HEK293 (cell line): ENCODE data around the gene NUDT4.

Source experiments
- GLI2 ChIP-seq: fragments of 450-650 bp; formaldehyde crosslinking; IDR thresholded peaks from 2 replicates; pipeline ENCODE4; 2017; ENCODE audit warnings: missing biosample characterization, missing genetic modification characterization, low read depth, borderline replicate concordance
- KLF10 ChIP-seq: fragments of 450-650 bp; IDR thresholded peaks from 2 replicates; pipeline ENCODE4 v1.5.1; 2018; ENCODE audit warnings: missing biosample characterization, mild to moderate bottlenecking, missing genetic modification characterization
- TCF7L2 ChIP-seq: IDR thresholded peaks from 2 replicates; pipeline ENCODE4 v1.6.1; 2011; ENCODE audit warnings: low read depth, mild to moderate bottlenecking, inconsistent platforms, low read length, moderate library complexity, borderline replicate concordance
- ZBTB7A ChIP-seq: fragments of 450-650 bp; formaldehyde crosslinking; IDR thresholded peaks from 2 replicates; pipeline ENCODE4 v1.5.1; 2016; ENCODE audit warnings: low read depth, missing biosample characterization, missing genetic modification characterization
- ZNF274 ChIP-seq, 2 experiments: fragments of 200-500 bp in 1 of 2; fragments of 450-650 bp in 1 of 2; sonication (Bioruptor generic) in 1 of 2; formaldehyde crosslinking in 1 of 2; IDR thresholded peaks; 2 replicates each; pipeline versions ENCODE4 v1.5.1 to v1.6.1; 2014 to 2016; ENCODE audit warnings: borderline replicate concordance in 1 of 2, inconsistent platforms in 1 of 2, low read length in 1 of 2, missing biosample characterization in 1 of 2, missing genetic modification characterization in 1 of 2
- ZNF311 ChIP-seq: fragments of 450-650 bp; formaldehyde crosslinking; IDR thresholded peaks from 2 replicates; pipeline ENCODE4 v1.5.1; 2017; ENCODE audit warnings: missing biosample characterization, missing genetic modification characterization, borderline replicate concordance
- ZNF335 ChIP-seq: fragments of 450-650 bp; formaldehyde crosslinking; conservative IDR thresholded peaks from 2 replicates; pipeline ENCODE4 v1.5.1; 2016; ENCODE audit warnings: missing biosample characterization, missing genetic modification characterization
- ZNF37A ChIP-seq: fragments of 450-650 bp; IDR thresholded peaks from 2 replicates; pipeline ENCODE4 v1.5.1; 2018; ENCODE audit warnings: missing biosample characterization, missing genetic modification characterization
- ZNF747 ChIP-seq: fragments of 450-650 bp; formaldehyde crosslinking; IDR thresholded peaks from 2 replicates; pipeline ENCODE4 v1.5.1; 2016; ENCODE audit warnings: missing biosample characterization, missing genetic modification characterization
- ZNF843 ChIP-seq: fragments of 450-650 bp; formaldehyde crosslinking; IDR thresholded peaks from 2 replicates; pipeline ENCODE4 v1.5.1; 2016; ENCODE audit warnings: missing biosample characterization, missing genetic modification characterization
- TF ChIP-seq, protein P1 (sequence below): fragments of 450-650 bp; formaldehyde crosslinking; IDR thresholded peaks from 2 replicates; pipeline ENCODE4 v1.5.1; 2016; ENCODE audit warnings: missing biosample characterization, missing genetic modification characterization
- TF ChIP-seq, protein P2 (sequence below): fragments of 450-650 bp; formaldehyde crosslinking; IDR thresholded peaks from 2 replicates; pipeline ENCODE4 v1.5.1; 2016; ENCODE audit warnings: missing biosample characterization, missing genetic modification characterization

DNA sequence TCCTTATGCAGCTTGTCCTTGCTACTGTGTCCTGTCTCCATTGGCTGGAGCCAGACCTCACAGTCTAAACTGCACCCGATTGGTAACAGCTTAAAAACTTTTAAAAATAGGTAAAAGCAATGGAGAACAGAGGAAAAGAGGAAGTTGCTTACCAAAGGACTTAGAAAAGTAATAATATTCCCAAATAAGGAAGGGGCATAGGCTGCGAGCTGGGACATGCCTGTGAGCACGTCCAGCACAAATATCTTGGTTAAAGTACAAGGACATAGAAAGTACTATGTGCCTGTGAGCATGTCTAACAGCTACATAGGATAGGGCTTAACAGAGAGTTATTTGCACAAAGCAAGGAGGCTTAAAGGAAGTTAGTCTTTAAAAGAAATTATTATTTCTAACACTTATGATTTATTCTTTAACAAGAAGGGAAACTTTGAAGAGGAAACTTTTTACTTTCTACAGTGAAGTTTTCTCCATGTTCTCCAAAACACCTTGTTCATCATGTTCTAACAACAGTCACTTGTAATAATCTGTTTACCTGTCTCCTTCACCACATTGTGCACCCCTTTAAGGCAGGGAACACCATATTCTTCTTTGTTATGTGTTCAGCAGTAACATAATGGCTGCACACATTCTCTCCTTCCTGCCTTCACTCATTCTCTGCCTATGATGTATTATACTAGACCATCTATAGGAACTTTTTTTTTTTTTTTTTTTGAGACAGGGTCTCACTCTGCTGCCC is 73.9 kb downstream of the NUDT4 start:
- TF ChIP-seq, protein P1, sequence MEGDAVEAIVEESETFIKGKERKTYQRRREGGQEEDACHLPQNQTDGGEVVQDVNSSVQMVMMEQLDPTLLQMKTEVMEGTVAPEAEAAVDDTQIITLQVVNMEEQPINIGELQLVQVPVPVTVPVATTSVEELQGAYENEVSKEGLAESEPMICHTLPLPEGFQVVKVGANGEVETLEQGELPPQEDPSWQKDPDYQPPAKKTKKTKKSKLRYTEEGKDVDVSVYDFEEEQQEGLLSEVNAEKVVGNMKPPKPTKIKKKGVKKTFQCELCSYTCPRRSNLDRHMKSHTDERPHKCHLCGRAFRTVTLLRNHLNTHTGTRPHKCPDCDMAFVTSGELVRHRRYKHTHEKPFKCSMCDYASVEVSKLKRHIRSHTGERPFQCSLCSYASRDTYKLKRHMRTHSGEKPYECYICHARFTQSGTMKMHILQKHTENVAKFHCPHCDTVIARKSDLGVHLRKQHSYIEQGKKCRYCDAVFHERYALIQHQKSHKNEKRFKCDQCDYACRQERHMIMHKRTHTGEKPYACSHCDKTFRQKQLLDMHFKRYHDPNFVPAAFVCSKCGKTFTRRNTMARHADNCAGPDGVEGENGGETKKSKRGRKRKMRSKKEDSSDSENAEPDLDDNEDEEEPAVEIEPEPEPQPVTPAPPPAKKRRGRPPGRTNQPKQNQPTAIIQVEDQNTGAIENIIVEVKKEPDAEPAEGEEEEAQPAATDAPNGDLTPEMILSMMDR (tag by site-specific recombination) = no peak
- TF ChIP-seq TCF7L2 = no peak
- TF ChIP-seq GLI2 (tag by site-specific recombination) = no peak
- no peak for TF ChIP-seq KLF10 (tag by site-specific recombination)
- TF ChIP-seq ZNF37A (tag by site-specific recombination) = no peak
- no peak for TF ChIP-seq ZNF311 (tag by site-specific recombination)
- no peak for TF ChIP-seq ZNF335
- no peak for TF ChIP-seq ZNF274 (IDR thresholded peaks at IDR 0.05; ENCODE audit: low read length)
- TF ChIP-seq ZNF274 (tag by site-specific recombination; IDR thresholded peaks at IDR 0.05; ENCODE audit: borderline replicate concordance) = no peak
- TF ChIP-seq ZNF747 (tag by site-specific recombination) = no peak
- TF ChIP-seq, protein P2, sequence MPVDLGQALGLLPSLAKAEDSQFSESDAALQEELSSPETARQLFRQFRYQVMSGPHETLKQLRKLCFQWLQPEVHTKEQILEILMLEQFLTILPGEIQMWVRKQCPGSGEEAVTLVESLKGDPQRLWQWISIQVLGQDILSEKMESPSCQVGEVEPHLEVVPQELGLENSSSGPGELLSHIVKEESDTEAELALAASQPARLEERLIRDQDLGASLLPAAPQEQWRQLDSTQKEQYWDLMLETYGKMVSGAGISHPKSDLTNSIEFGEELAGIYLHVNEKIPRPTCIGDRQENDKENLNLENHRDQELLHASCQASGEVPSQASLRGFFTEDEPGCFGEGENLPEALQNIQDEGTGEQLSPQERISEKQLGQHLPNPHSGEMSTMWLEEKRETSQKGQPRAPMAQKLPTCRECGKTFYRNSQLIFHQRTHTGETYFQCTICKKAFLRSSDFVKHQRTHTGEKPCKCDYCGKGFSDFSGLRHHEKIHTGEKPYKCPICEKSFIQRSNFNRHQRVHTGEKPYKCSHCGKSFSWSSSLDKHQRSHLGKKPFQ = no peak
- TF ChIP-seq ZBTB7A (tag by site-specific recombination) = no peak
- no peak for TF ChIP-seq ZNF843 (tag by site-specific recombination)
